ENCODE data around the gene TEX30.

- no peak for TF ChIP-seq CTCF (IDR thresholded peaks at IDR 0.05)
- TF ChIP-seq ZFX (IDR thresholded peaks at IDR 0.05; ENCODE audit: borderline replicate concordance): no peak
These were observed 31.1 kb downstream of the TEX30 start for GRCh38 chr13:102742506-102742905.

All from 22Rv1 (cell line).